ENCODE data around the gene LBX1.

The LBX1 gene

GRCh38 chr10:101229266-101230182 lies at the start of gene LBX1:
LBX1 (minus strand) TSS chr10:101229463; CDS start chr10:101228815, 648 bp downstream.
- no peak for DNase-seq (ENCODE audit: low read depth in 2 of 2)

GRCh38 chr10:101273741-101274140 lies 44.5 kb upstream of the LBX1 start:
- no peak for DNase-seq (ENCODE audit: low read depth in 2 of 2)

GRCh38 chr10:101273330-101273729 lies 44.1 kb upstream of the LBX1 start:
- no peak for DNase-seq (ENCODE audit: low read depth in 2 of 2)

GRCh38 chr10:101272229-101272868 lies 43.1 kb upstream of the LBX1 start:
- peak; percentile 27 to 52 for DNase-seq (ENCODE audit: low read depth in 2 of 2)

- no peak for DNase-seq (ENCODE audit: low read depth in 2 of 2)
Measured at GRCh38 chr10:101270763-101271162, 41.5 kb upstream of the LBX1 start.

GRCh38 chr10:101267776-101268175 lies 38.5 kb upstream of the LBX1 start:
- DNase-seq (ENCODE audit: low read depth in 2 of 2) = no peak

- no peak for DNase-seq (ENCODE audit: low read depth in 2 of 2)
Measured at GRCh38 chr10:101267290-101267680, 38.0 kb upstream of the LBX1 start.

GRCh38 chr10:101266381-101267289 lies 37.4 kb upstream of the LBX1 start:
- DNase-seq (ENCODE audit: low read depth in 2 of 2) = no peak

GRCh38 chr10:101263150-101263752 lies 34.0 kb upstream of the LBX1 start:
- DNase-seq (ENCODE audit: low read depth in 2 of 2) = no peak

- no peak for DNase-seq (ENCODE audit: low read depth in 2 of 2)
Measured at GRCh38 chr10:101262147-101262546, 32.9 kb upstream of the LBX1 start.

GRCh38 chr10:101261702-101262101 lies 32.4 kb upstream of the LBX1 start:
- no peak for DNase-seq (ENCODE audit: low read depth in 2 of 2)

GRCh38 chr10:101260764-101261481 lies 31.7 kb upstream of the LBX1 start:
- DNase-seq (ENCODE audit: low read depth in 2 of 2) = no peak

GRCh38 chr10:101258179-101258885 lies 29.1 kb upstream of the LBX1 start:
- no peak for DNase-seq (ENCODE audit: low read depth in 2 of 2)

- no peak for DNase-seq (ENCODE audit: low read depth in 2 of 2)
Measured at GRCh38 chr10:101257491-101257890, 28.2 kb upstream of the LBX1 start.

- no peak for DNase-seq (ENCODE audit: low read depth in 2 of 2)
Measured at GRCh38 chr10:101257084-101257483, 27.8 kb upstream of the LBX1 start.

- no peak for DNase-seq (ENCODE audit: low read depth in 2 of 2)
Measured at GRCh38 chr10:101256387-101256786, 27.1 kb upstream of the LBX1 start.

GRCh38 chr10:101250136-101250535 lies 20.9 kb upstream of the LBX1 start:
- no peak for DNase-seq (ENCODE audit: low read depth in 2 of 2)

- no peak for DNase-seq (ENCODE audit: low read depth in 2 of 2)
Measured at GRCh38 chr10:101249171-101249581, 19.9 kb upstream of the LBX1 start.

GRCh38 chr10:101246639-101247038 lies 17.4 kb upstream of the LBX1 start:
- DNase-seq (ENCODE audit: low read depth in 2 of 2) = no peak

- no peak for DNase-seq (ENCODE audit: low read depth in 2 of 2)
Measured at GRCh38 chr10:101244321-101245050, 15.2 kb upstream of the LBX1 start.
